ENCODE results near the gene STMN1.

The STMN1 gene

DNA sequence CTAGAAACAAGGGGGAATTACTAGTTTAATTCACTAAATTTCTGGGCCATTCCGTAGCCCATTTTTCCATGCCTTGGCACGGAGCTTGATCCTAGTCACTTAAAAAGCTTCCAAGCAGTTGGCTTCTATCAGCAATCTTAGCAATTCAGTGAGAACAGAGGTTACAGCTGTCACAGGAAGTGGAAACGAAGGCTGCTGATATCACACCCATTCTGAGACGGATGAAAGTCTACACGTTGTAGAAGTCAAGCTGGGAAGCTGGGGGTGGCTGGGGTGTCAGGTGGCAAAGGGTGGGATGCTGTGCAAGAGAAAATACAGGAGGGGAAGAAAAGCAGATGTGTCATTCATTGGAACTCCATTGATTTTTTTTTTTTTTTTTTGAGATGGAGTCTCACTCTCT, 11.8 kb upstream of the STMN1 start:
- Histone ChIP-seq H3K4me1 (ENCODE audit: control insufficient read depth, low read length) (peaks cover 29% of the 10 kb centered on the region), H3K9me3 (ENCODE audit: control insufficient read depth, insufficient read depth, low read length) (no peaks in the 10 kb centered on the region), H3K27me3 (ENCODE audit: control insufficient read depth, low read length) (peaks cover 16% of the 10 kb centered on the region), H3K4me2 (ENCODE audit: low read length) (no peak overlapping the region), H4K20me1 (ENCODE audit: control insufficient read depth, insufficient read depth, low read depth, low read length) (no peaks in the 10 kb centered on the region), H3F3A (ENCODE audit: control insufficient read depth, insufficient read depth) (no peaks in the 10 kb centered on the region), H3K9me2 (replicated peaks; ENCODE audit: control insufficient read depth, low read length) (no peaks in the 10 kb centered on the region), H3K4me3 (ENCODE audit: low read length) (no peak overlapping the region), H3K36me3 (ENCODE audit: control insufficient read depth, low read length) (no peaks in the 10 kb centered on the region), H3K27ac (ENCODE audit: low read depth, low read length) (no peak overlapping the region), H3K79me2 (ENCODE audit: control insufficient read depth, low read length) (no peaks in the 10 kb centered on the region)
- TF ChIP-seq, protein P1, sequence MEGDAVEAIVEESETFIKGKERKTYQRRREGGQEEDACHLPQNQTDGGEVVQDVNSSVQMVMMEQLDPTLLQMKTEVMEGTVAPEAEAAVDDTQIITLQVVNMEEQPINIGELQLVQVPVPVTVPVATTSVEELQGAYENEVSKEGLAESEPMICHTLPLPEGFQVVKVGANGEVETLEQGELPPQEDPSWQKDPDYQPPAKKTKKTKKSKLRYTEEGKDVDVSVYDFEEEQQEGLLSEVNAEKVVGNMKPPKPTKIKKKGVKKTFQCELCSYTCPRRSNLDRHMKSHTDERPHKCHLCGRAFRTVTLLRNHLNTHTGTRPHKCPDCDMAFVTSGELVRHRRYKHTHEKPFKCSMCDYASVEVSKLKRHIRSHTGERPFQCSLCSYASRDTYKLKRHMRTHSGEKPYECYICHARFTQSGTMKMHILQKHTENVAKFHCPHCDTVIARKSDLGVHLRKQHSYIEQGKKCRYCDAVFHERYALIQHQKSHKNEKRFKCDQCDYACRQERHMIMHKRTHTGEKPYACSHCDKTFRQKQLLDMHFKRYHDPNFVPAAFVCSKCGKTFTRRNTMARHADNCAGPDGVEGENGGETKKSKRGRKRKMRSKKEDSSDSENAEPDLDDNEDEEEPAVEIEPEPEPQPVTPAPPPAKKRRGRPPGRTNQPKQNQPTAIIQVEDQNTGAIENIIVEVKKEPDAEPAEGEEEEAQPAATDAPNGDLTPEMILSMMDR (IDR thresholded peaks at IDR 0.05; ENCODE audit: low read depth, low read length, poor library complexity, severe bottlenecking): no peak
- no peak for TF ChIP-seq EZH2phosphoT487 (IDR thresholded peaks at IDR 0.05; ENCODE audit: borderline replicate concordance, low read length)

DNA sequence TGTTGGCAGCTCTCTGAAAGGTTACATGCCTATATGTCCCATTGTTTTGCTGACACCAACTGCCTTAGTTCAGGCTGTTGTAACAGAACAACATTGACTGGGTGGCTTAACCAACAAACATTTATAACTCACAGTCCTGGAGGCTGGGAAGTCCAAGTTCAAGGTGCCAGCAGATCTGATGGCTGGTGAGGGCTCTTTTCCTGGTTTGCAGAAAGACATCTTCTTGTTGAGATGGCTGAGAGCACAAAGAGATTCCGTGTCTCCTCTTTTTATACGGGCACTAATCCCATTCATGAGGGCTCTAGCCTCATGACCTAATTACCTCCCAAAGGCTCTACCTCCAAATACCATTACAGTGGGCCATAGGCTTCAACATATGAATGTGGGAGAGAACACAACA, 10.2 kb upstream of the STMN1 start:
- H3K27me3 ChIP-seq (ENCODE audit: control insufficient read depth, low read length): 0 out of 2 replicates have a peak, but pooled peaks cover 3% of the 10 kb centered on the region
- H3K27ac ChIP-seq (ENCODE audit: low read depth, low read length): no peak overlapping the region
- H4K20me1 ChIP-seq (ENCODE audit: control insufficient read depth, insufficient read depth, low read depth, low read length): no peaks in the 10 kb centered on the region
- H3K9me2 ChIP-seq (replicated peaks; ENCODE audit: control insufficient read depth, low read length): no peaks in the 10 kb centered on the region
- no peaks in the 10 kb centered on the region for H3K79me2 ChIP-seq (ENCODE audit: control insufficient read depth, low read length)
- H3K36me3 ChIP-seq (ENCODE audit: control insufficient read depth, low read length): no peaks in the 10 kb centered on the region
- H3K4me1 ChIP-seq (ENCODE audit: control insufficient read depth, low read length): peaks cover 22% of the 10 kb centered on the region
- H3K9me3 ChIP-seq (ENCODE audit: control insufficient read depth, insufficient read depth, low read length): no peaks in the 10 kb centered on the region
- TF ChIP-seq, protein P1 (IDR thresholded peaks at IDR 0.05; ENCODE audit: low read depth, low read length, poor library complexity, severe bottlenecking): no peak
- TF ChIP-seq EZH2phosphoT487 (IDR thresholded peaks at IDR 0.05; ENCODE audit: borderline replicate concordance, low read length): no peak
- no peak overlapping the region for H3K4me3 ChIP-seq (ENCODE audit: low read length)
- no peaks in the 10 kb centered on the region for H3F3A ChIP-seq (ENCODE audit: control insufficient read depth, insufficient read depth)
- no peak overlapping the region for H3K4me2 ChIP-seq (ENCODE audit: low read length)

DNA sequence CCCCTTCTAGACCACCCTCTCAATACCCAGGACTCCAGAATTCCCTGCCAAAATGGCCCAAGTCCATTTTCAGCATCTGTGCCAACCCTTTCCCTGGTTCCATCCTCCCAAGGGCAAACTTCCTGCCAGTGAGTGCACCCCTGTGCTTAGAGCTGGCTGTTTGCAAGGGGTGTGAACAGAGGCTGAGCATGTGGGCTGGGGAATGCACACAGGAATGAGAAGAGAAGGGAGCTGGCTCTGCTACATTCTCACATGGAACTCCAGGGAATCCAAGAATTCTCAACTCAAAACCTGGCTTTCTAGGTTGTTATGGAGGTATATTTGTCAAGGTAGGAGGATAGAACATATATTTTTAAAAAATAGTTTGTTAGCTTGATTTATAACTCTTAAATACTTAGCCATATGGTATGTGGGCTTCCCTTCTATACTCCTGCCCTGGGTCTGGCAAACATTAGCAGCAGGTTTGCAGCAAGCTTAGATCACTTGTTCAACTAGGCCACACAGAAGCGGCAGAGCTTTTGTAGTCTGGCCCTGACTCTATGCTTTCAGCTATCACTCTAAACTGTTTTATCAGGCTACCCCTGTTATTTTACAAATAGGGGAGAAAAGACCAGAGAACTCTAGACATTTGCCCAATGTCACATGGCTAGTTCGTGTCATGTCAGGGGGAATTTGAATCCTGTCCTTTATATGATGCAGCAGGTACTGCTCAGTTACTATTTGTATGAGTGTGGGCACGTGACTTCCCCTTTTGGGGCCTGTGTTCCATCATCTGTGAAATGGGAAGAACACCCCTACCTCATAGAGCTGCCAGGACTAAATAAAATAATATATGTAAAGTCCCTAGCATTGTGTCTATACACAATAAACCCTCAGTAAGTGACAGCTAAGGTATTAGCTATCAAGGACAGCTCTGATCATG, 8.1 kb upstream of the STMN1 start:
- no peak overlapping the region for H3K27ac ChIP-seq (ENCODE audit: low read depth, low read length)
- no peaks in the 10 kb centered on the region for H3K9me3 ChIP-seq (ENCODE audit: control insufficient read depth, insufficient read depth, low read length)
- no peaks in the 10 kb centered on the region for H3F3A ChIP-seq (ENCODE audit: control insufficient read depth, insufficient read depth)
- no peak for TF ChIP-seq EZH2phosphoT487 (IDR thresholded peaks at IDR 0.05; ENCODE audit: borderline replicate concordance, low read length)
- TF ChIP-seq, protein P1 (IDR thresholded peaks at IDR 0.05; ENCODE audit: low read depth, low read length, poor library complexity, severe bottlenecking): no peak
- peak overlapping the region; percentile 42 for H3K4me2 ChIP-seq (ENCODE audit: low read length)
- no peak overlapping the region for H3K4me3 ChIP-seq (ENCODE audit: low read length)
- H3K27me3 ChIP-seq (ENCODE audit: control insufficient read depth, low read length): no peaks in the 10 kb centered on the region
- H4K20me1 ChIP-seq (ENCODE audit: control insufficient read depth, insufficient read depth, low read depth, low read length): no peaks in the 10 kb centered on the region
- peaks cover 18% of the 10 kb centered on the region for H3K4me1 ChIP-seq (ENCODE audit: control insufficient read depth, low read length)
- no peaks in the 10 kb centered on the region for H3K9me2 ChIP-seq (replicated peaks; ENCODE audit: control insufficient read depth, low read length)
- H3K36me3 ChIP-seq (ENCODE audit: control insufficient read depth, low read length): no peaks in the 10 kb centered on the region
- H3K79me2 ChIP-seq (ENCODE audit: control insufficient read depth, low read length): no peaks in the 10 kb centered on the region
